GM12864 (cell line): ENCODE measurements around the gene MROH7.

Experiments
- DNase-seq: peaks from one replicate; pipeline ENCODE4 v3.0.0-alpha.2; 2011; ENCODE audit warnings: low read depth
- H3K4me3 ChIP-seq: 2 replicates; pipeline ENCODE4 v1.5.1; 2011; ENCODE audit warnings: mild to moderate bottlenecking, low read depth, low read length, control low read depth
- TF ChIP-seq, protein P1 (sequence below): IDR thresholded peaks from 2 replicates; pipeline ENCODE4 v1.5.1; 2011; ENCODE audit warnings: low read depth, mild to moderate bottlenecking, moderate library complexity, low read length, control low read depth, inconsistent platforms; ENCODE audit errors: missing control alignments

The MROH7 gene

DNA sequence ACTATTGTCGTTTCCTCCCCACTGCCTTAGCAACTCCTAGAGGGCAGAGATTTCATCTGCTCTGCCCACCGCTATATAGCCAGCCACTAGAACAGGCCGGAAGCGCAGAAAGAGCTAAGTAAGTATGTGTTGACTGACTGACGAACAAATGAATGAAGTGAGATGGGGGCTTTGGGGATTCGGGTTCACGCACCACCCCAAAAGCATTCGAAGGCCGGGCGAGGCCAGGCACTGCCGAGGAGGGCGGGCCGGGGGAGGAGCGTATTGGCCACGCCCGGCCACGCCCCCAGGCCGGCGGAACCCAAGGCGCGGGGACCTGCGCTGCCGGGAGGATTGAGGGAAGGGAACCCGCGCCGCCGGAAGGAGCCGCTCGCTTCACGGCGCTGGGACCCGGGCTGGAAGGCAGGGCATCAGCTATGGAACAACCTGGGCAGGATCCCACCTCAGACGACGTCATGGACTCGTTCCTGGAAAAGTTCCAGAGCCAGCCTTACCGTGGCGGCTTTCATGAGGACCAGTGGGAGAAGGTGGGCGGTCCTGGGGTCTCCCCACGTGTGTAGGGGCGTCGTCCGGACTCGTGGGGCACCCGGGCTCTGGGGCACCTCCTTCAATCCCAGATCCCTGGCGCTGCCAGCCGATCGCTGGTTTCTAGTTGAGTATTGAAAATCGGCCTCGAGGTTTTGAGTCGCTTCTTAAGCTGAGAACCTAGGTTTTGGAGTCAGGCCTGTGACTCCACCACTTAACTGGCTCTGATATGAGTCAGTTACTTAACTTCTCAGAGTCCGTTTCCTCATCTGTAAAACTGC, 74.1 kb downstream of the MROH7 start, which contains the start of gene TTC4:
TTC4 (plus strand) TSS at position 369 of the 806 bp plus-strand sequence; CDS start at position 417, 48 bp downstream.
- H3K4me3 ChIP-seq = peak within 1 kb of the TSS; percentile 96
- TF ChIP-seq, protein P1, sequence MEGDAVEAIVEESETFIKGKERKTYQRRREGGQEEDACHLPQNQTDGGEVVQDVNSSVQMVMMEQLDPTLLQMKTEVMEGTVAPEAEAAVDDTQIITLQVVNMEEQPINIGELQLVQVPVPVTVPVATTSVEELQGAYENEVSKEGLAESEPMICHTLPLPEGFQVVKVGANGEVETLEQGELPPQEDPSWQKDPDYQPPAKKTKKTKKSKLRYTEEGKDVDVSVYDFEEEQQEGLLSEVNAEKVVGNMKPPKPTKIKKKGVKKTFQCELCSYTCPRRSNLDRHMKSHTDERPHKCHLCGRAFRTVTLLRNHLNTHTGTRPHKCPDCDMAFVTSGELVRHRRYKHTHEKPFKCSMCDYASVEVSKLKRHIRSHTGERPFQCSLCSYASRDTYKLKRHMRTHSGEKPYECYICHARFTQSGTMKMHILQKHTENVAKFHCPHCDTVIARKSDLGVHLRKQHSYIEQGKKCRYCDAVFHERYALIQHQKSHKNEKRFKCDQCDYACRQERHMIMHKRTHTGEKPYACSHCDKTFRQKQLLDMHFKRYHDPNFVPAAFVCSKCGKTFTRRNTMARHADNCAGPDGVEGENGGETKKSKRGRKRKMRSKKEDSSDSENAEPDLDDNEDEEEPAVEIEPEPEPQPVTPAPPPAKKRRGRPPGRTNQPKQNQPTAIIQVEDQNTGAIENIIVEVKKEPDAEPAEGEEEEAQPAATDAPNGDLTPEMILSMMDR = no peak
- peak; percentile 27 for DNase-seq

DNA sequence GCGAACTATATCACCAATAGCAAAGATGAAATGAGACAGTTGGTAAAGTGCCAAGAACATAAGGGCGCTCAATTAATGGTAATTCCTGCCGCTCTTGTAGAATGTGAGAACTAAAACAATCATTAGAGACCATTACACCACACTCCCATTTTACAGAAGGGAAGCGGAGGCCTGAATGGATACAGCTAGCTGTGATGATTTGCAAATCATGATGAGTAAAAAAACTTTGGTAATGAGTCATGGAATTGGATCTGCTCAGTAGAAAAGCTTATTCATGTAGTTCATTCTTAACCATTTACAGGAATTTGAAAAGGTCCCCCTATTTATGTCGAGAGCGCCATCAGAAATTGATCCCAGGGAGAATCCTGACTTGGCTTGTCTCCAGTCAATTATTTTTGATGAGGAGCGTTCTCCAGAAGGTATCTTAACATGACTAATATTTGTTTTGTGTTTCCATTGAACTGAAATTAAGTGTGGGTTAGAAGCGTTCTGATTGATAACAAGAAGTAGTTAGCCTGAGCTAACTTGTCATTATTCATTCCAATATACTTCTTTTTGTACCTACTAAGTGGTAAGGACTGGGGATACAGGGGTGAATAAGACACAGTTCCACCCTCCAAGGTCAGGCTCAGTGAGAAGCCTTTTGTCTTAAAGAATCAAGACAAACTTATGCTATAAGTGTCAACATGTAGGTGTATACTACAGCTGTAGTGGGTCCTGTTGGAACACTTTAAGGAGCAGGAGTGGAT, 74.9 kb downstream of the MROH7 start:
- H3K4me3 ChIP-seq = peak overlapping the region; percentile 96
- TF ChIP-seq, protein P1 = no peak
- peak; percentile 13 for DNase-seq

DNA sequence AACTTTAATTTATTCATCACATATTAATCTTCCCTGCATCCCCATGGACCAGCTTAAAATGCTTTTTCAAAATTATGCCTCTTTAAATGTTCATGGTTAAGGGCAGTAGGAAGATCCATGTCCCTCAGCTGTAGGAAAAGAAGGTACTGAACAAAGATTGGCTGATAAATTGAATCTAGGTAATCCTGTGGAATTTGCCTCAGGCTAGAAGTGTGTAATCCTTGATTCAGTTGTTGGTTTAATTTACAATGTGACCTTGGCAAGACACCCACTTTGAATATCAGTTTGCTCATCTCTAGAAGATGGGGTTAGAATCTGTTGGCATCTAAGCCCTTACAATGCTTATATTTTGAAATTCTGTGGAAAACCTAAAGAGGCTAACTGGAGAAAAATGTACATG, 80.1 kb downstream of the MROH7 start:
- DNase-seq = no peak
- TF ChIP-seq, protein P1 = no peak

DNA sequence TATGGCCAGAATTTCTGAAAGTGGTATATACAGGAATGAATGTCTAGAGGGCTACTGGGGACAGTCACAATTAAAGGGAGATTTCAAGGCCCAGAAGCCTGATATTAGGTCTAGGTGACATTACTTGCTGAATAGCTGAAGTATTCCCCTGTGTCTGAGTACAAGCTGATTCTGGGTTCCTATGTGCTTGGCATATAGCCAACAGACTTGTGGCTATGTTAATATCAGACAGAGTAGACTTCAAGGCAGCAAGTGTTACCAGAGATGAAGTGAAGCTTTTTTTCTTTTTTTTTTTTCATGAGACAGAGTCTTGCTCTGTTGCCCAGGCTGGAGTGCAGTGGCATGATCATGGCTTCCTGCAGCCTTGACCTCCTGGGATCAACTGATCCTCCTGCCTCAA, 82.4 kb downstream of the MROH7 start:
- H3K4me3 ChIP-seq = no peak overlapping the region
- no peak for DNase-seq
- TF ChIP-seq, protein P1 = no peak

More for the DNA sequence above, 80.1 kb downstream of the MROH7 start:
- no peak overlapping the region for H3K4me3 ChIP-seq

DNA sequence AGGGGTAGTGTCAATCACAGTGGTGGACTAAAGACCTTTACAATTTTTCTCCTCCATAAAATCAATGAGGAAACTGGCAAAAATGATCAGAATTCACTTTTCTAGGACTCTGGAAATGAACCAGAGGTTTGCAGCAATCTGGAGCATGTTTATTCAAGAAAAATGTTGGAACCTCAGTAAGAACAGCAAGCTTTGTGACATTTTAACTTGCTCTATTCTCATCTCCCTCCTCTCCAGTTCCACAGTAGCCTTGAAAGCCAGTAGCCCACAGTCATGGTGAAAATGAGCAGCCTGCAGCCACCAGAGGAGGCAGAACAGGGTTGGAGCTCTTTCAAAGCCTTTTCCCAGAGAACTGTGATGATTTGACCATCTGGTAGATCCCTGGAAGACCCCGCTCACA, 83.2 kb downstream of the MROH7 start:
- TF ChIP-seq, protein P1 = no peak
- no peak overlapping the region for H3K4me3 ChIP-seq
- DNase-seq = no peak

DNA sequence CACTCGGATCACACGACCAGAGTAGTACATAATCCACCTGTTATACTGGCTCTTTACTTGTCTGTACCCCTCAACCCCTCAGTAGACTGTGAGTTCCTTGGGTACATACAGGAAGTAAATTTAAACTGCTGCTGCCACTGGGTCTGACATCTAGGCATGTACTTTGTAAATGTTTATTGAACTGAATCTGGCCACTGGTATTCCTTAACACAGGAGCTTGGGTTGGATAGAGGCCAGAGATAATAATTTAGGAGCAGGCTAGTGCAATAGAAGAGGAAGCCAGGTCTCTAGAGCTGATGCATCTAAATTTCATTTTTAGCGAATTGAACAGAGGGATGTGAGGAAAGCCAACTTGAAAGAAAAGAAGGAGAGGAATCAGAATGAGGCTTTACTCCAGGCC, 86.4 kb downstream of the MROH7 start:
- no peak overlapping the region for H3K4me3 ChIP-seq
- DNase-seq = no peak
- TF ChIP-seq, protein P1 = no peak

DNA sequence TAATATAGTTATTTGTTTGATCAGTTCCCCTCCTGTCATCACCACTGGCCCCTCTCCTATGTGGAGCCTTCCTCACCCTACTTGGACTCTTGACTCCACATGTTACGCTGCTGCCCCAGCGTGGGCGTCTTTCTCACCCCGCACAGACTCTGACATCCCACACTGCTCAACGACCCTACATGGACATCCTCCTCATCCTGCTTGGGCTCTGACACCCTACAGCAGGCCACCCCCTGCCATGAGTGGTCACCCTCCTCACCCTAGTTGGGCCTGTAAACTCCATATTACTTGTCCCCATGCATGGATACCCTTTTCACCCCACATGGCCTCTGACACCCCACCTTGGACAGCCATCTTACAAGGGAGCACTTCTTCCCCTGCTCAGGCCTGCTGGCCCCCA, 95.1 kb downstream of the MROH7 start:
- DNase-seq = no peak
- TF ChIP-seq, protein P1 = no peak
- no peak overlapping the region for H3K4me3 ChIP-seq
